Measurements from ENCODE around the gene EPS8L2. TPM values are rescaled to one million over a fixed set of nuclear protein-coding genes. Genes with fewer than 3 reads are reported as not detected.
A peak's percentile ranks its signal among the peaks of the same experiment; 100 is the strongest.

Gene EPS8L2
- total and polyA plus RNA-seq, 2 of the 13 experiments (the other 11 are each of a cell fraction or from before 2014, with no cell fraction given): 89.3 to 416 TPM

GRCh38 chr11:697811-698311 is 8.2 kb upstream of the EPS8L2 start:
- POLR2A ChIA-PET: interaction anchor here (0.6 to 6.1 kb wide), 5 partner anchors 9 to 61 kb away, joined by 3 to 191 read pairs (median 22); partner anchors contain the start of gene EPS8L2
- 0 out of 2 replicates have a peak overlapping the region, but pooled peaks have one; percentile 4 for H3K9ac ChIP-seq (ENCODE audit: insufficient read depth, low read depth, low read length)
- no peak overlapping the region for H3K4me3 ChIP-seq (replicated peaks in 1 of 3; ENCODE audit: insufficient read depth in 1 of 3, low read depth in 2 of 3, low read length in 3 of 3)
- CTCF ChIA-PET (ENCODE audit: low intra/inter-chr PET ratio, low total read pairs): interaction anchor here (4.8 kb wide), 1 partner anchor 30 kb away, joined by 20 read pairs; no protein-coding TSS in a partner anchor
- H3K79me2 ChIP-seq (ENCODE audit: insufficient read depth, low read length): peaks cover 28% of the 10 kb centered on the region
- H3K36me3 ChIP-seq (replicated peaks in 1 of 2; ENCODE audit: control insufficient read depth in 1 of 2, insufficient read depth in 2 of 2, low read length in 2 of 2): peaks cover 2 to 8% of the 10 kb centered on the region in 2 experiments; a peak in 3 of 5 replicates
- no peaks in the 10 kb centered on the region; a peak in 1 of 5 replicates for H3K27me3 ChIP-seq (ENCODE audit: control insufficient read depth in 1 of 2, insufficient read depth in 2 of 2, low read length in 2 of 2)
- H3K4me2 ChIP-seq (ENCODE audit: low read depth, low read length): no peak overlapping the region
- TF ChIP-seq FIP1L1 (IDR thresholded peaks at IDR 0.05; ENCODE audit: borderline replicate concordance, insufficient read depth, low read depth, low read length) (no peak), AKAP8 (CRISPR knock-in tag; IDR thresholded peaks at IDR 0.05) (peak; percentile 15; the same call in 1 of the 2 replicates), NFKB2 (CRISPR knock-in tag; IDR thresholded peaks at IDR 0.05; ENCODE audit: borderline replicate concordance) (0 out of 2 replicates have a peak, but pooled peaks have one; percentile 8), ZSCAN20 (CRISPR knock-in tag; IDR thresholded peaks at IDR 0.05; ENCODE audit: borderline replicate concordance) (no peak)
- H3K9me3 ChIP-seq (ENCODE audit: low read length): no peaks in the 10 kb centered on the region
- in situ Hi-C loops (cut with HindIII; ENCODE audit: extremely low pct_ligation_motif_present, low pct_unique_long_range_greater_than_20kb): no loop called here
- H2AFZ ChIP-seq (ENCODE audit: low read length): no peak overlapping the region
- BruUV-seq (replicated peaks): no TSS peak
- peaks cover 70% of the 10 kb centered on the region for H3K4me1 ChIP-seq (ENCODE audit: insufficient read depth, low read length)
- DNase-seq (ENCODE audit: low spot score): no peak
- H3K27ac ChIP-seq (ENCODE audit: extremely low read length, insufficient read depth, low read length): peak overlapping the region; percentile 23
- no peak for FAIRE-seq
- H4K20me1 ChIP-seq (ENCODE audit: insufficient read depth, low read length): no peaks in the 10 kb centered on the region; the same call in 1 of the 2 replicates
- ATAC-seq: no peak
- intact Hi-C loops (cut with micrococcal nuclease; ENCODE audit: unreplicated experiment): no loop called here
- WGBS (ENCODE audit: low lambda C conversion rate): 95% methylated on average over 11 of the region's 11 CpGs

GRCh38 chr11:698493-699115 is 7.4 kb upstream of the EPS8L2 start:
- ChIA-PET CTCF (ENCODE audit: low intra/inter-chr PET ratio, low total read pairs) (interaction anchor here (4.8 kb wide), 1 partner anchor 29 kb away, joined by 20 read pairs; no protein-coding TSS in a partner anchor), POLR2A (interaction anchor here (1.2 to 6.1 kb wide), 5 partner anchors 8 to 40 kb away, joined by 3 to 191 read pairs (median 6); partner anchors contain the start of gene EPS8L2)
- no peaks in the 10 kb centered on the region for H4K20me1 ChIP-seq (ENCODE audit: insufficient read depth, low read length)
- H3K27me3 ChIP-seq (ENCODE audit: control insufficient read depth in 1 of 2, insufficient read depth in 2 of 2, low read length in 2 of 2): no peaks in the 10 kb centered on the region; a peak in 1 of 5 replicates
- H3K79me2 ChIP-seq (ENCODE audit: insufficient read depth, low read length): peaks cover 27% of the 10 kb centered on the region
- in situ Hi-C loops (cut with HindIII; ENCODE audit: extremely low pct_ligation_motif_present, low pct_unique_long_range_greater_than_20kb) (no loop called here), intact Hi-C loops (cut with micrococcal nuclease; ENCODE audit: unreplicated experiment) (no loop called here)
- no peak overlapping the region for H3K4me2 ChIP-seq (ENCODE audit: low read depth, low read length)
- no peaks in the 10 kb centered on the region for H3K9me3 ChIP-seq (ENCODE audit: low read length)
- H3K27ac ChIP-seq (ENCODE audit: extremely low read length, insufficient read depth, low read length): no peak overlapping the region
- no peak overlapping the region for H3K4me3 ChIP-seq (replicated peaks in 1 of 3; ENCODE audit: insufficient read depth in 1 of 3, low read depth in 2 of 3, low read length in 3 of 3)
- ATAC-seq (no peak), DNase-seq (ENCODE audit: low spot score) (no peak), FAIRE-seq (peak; percentile 50)
- H2AFZ ChIP-seq (ENCODE audit: low read length): no peak overlapping the region
- H3K9ac ChIP-seq (ENCODE audit: insufficient read depth, low read depth, low read length): no peak overlapping the region
- H3K36me3 ChIP-seq (replicated peaks in 1 of 2; ENCODE audit: control insufficient read depth in 1 of 2, insufficient read depth in 2 of 2, low read length in 2 of 2): peaks cover 2 to 8% of the 10 kb centered on the region in 2 experiments; a peak in 4 of 5 replicates
- 61% methylated on average over 13 of the region's 17 CpGs for WGBS (ENCODE audit: low lambda C conversion rate)
- peaks cover 70% of the 10 kb centered on the region for H3K4me1 ChIP-seq (ENCODE audit: insufficient read depth, low read length)
- no TSS peak for BruUV-seq (replicated peaks)
- TF ChIP-seq HNRNPL (IDR thresholded peaks at IDR 0.05; ENCODE audit: low read depth, low read length) (no peak), KDM2A (CRISPR knock-in tag; IDR thresholded peaks at IDR 0.05; ENCODE audit: borderline replicate concordance, low read depth) (0 out of 2 replicates have a peak, but pooled peaks have one; percentile 30), STAG1 (CRISPR knock-in tag; IDR thresholded peaks at IDR 0.05) (0 out of 2 replicates have a peak, but pooled peaks have one; percentile 13), AGO2 (optimal IDR thresholded peaks at IDR 0.05; ENCODE audit: low read depth, low read length) (peak; percentile 73), RBM22 (optimal IDR thresholded peaks at IDR 0.05; ENCODE audit: low read length) (peak; percentile 64), AGO1 (IDR thresholded peaks at IDR 0.05; ENCODE audit: low read depth, low read length, poor library complexity, severe bottlenecking) (peak; percentile 32), HMGXB4 (CRISPR knock-in tag; IDR thresholded peaks at IDR 0.05; ENCODE audit: borderline replicate concordance in 1 of 2, low read depth in 1 of 2) (0 out of 4 replicates have a peak, but pooled peaks of 1 of the 2 experiments have one; percentile 18), RORA (CRISPR knock-in tag; IDR thresholded peaks at IDR 0.05) (no peak)

All from HepG2 (cell line).